Endothelial cell (in vitro differentiated cells): ENCODE data around the gene PLA2G4E. TPM values are rescaled to one million over a fixed set of nuclear protein-coding genes. Genes with fewer than 3 reads are reported as not detected.

Experiments used
- DNase-seq: peaks from one replicate; pipeline ENCODE4 v3.0.0; 2021; ENCODE audit warnings: low spot score
- H3K27ac Mint-ChIP-seq: one replicate; pipeline ENCODE4 v1.8.0; 2021; ENCODE audit warnings: mixed read lengths, inconsistent platforms; ENCODE audit not compliant: unreplicated experiment
- H3K27me3 Mint-ChIP-seq: one replicate; pipeline ENCODE4 v1.8.0; 2021; ENCODE audit warnings: mild to moderate bottlenecking, moderate library complexity, mixed read lengths, inconsistent platforms; ENCODE audit not compliant: unreplicated experiment
- H3K36me3 Mint-ChIP-seq: one replicate; pipeline ENCODE4 v1.8.0; 2021; ENCODE audit warnings: mild to moderate bottlenecking, low read depth, mixed read lengths, inconsistent platforms; ENCODE audit not compliant: unreplicated experiment
- H3K4me1 Mint-ChIP-seq: one replicate; pipeline ENCODE4 v1.8.0; 2021; ENCODE audit warnings: mild to moderate bottlenecking, mixed read lengths, inconsistent platforms; ENCODE audit not compliant: unreplicated experiment
- H3K4me3 Mint-ChIP-seq: one replicate; pipeline ENCODE4 v1.8.0; 2021; ENCODE audit warnings: mild to moderate bottlenecking, mixed read lengths, inconsistent platforms; ENCODE audit not compliant: unreplicated experiment
- H3K9me3 Mint-ChIP-seq: one replicate; pipeline ENCODE4 v1.8.0; 2021; ENCODE audit warnings: mixed read lengths, inconsistent platforms; ENCODE audit not compliant: unreplicated experiment
- total RNA-seq: library from RNA; stranded (reverse); fragmentation: NEBNext Ultra II Directional; extraction: Animal tissue kit (Norgen Biotek cat#: 25700); gene quantifications from one replicate; pipeline ENCODE4 v1.2.1, GENCODE V29; 2021; ENCODE audit not compliant: unreplicated experiment
- TF ChIP-seq, protein P1 (sequence below): fragments of 200-600 bp; sonication (generic); IDR thresholded peaks from one replicate; pipeline ENCODE4 v1.5.0; 2021; ENCODE audit warnings: antibody characterized with exemption; ENCODE audit not compliant: unreplicated experiment

The PLA2G4E gene
- total RNA-seq, 1 donor from 2014 or later = not detected

DNA sequence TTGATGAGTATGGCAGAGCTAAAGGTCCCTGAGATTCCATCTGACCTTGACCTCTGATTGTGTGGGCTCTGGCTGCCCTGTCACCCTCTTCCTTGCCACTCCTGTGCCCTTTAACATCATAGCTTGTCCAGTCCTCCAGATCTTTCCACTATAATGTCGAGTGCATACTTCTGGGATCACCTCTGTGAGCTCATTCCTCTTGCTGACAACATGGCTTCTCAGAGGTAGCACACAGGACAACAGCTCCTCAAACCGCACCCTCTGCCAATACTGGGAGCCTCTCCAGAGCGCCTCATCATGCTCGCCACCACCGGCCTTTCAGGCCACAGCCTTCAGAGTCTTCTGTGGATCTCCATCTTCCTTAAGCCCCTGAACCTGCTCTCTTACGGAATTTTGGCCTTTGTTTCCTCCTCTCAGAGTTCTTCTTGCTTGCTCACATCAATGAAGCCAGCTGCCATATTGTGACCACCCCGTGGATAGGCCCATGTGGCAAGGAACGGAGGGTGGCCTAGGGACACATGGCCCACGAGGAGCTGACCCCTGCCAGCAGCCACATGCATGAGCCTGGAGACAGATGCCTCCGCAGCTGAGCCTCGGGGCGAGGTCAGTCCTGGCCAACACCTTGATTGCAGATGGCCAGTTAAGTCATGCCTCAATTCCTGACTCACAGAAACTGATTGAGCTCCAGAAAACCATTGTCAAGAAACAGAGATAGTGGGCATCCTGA lies 42.4 kb upstream of the PLA2G4E start:
- no peaks in the 10 kb centered on the region for H3K9me3 Mint-ChIP-seq
- H3K4me3 Mint-ChIP-seq = no peak overlapping the region
- no peak for DNase-seq
- peaks cover 26% of the 10 kb centered on the region for H3K4me1 Mint-ChIP-seq
- H3K27me3 Mint-ChIP-seq = peaks cover 10% of the 10 kb centered on the region
- H3K36me3 Mint-ChIP-seq = no peaks in the 10 kb centered on the region
- TF ChIP-seq, protein P1, sequence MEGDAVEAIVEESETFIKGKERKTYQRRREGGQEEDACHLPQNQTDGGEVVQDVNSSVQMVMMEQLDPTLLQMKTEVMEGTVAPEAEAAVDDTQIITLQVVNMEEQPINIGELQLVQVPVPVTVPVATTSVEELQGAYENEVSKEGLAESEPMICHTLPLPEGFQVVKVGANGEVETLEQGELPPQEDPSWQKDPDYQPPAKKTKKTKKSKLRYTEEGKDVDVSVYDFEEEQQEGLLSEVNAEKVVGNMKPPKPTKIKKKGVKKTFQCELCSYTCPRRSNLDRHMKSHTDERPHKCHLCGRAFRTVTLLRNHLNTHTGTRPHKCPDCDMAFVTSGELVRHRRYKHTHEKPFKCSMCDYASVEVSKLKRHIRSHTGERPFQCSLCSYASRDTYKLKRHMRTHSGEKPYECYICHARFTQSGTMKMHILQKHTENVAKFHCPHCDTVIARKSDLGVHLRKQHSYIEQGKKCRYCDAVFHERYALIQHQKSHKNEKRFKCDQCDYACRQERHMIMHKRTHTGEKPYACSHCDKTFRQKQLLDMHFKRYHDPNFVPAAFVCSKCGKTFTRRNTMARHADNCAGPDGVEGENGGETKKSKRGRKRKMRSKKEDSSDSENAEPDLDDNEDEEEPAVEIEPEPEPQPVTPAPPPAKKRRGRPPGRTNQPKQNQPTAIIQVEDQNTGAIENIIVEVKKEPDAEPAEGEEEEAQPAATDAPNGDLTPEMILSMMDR = no peak
- no peak overlapping the region for H3K27ac Mint-ChIP-seq

DNA sequence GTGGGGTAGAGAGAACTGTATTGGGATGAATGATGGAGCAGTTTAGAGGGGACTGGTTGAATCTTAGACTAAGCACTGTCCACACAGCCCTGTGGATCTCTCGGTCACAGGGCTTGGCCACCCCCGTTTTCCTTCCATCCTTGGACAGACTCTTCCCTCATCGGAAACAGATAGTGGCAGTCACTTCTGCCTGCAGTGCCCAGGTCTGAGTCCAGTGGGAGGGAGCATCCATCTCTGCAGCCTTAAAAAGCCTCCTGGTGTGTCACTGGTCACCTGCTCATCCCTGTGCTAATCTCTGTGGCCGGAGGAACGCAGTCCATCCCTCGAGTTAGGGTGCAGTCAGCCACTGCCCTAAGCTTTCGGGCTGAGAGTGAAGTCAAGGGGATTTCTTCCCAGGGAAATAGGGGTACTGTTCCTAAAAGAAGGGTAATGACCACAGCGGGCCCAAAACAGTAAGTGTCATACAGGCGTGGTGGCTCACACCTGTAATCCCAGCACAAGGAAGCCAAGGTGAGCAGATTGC lies 41.5 kb upstream of the PLA2G4E start:
- Mint-ChIP-seq H3K4me1 (peaks cover 26% of the 10 kb centered on the region), H3K27ac (no peak overlapping the region), H3K4me3 (no peak overlapping the region), H3K36me3 (no peaks in the 10 kb centered on the region), H3K27me3 (peaks cover 10% of the 10 kb centered on the region), H3K9me3 (no peaks in the 10 kb centered on the region)
- TF ChIP-seq, protein P1 = no peak
- DNase-seq = no peak

DNA sequence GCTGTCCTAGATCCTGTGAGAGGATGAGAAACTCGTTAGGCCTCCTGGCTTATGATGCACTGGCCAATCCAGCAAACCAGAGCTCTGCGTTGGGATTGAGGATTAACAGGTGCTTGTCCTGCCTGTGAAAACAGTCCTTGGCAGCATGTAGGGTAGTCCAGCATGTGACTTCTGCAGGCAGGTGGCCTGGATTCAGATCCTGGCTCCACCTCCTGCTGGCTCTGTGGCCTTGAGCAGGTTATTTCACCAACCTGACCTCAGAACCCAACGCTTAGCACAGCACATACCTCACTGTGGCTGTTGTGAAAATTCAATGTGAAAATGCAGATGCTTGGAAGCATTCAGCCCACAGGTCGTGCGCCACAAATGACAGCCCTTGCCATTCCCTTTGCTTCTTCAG lies 40.0 kb upstream of the PLA2G4E start:
- no peaks in the 10 kb centered on the region for H3K36me3 Mint-ChIP-seq
- H3K4me1 Mint-ChIP-seq = peaks cover 21% of the 10 kb centered on the region
- DNase-seq = no peak
- H3K4me3 Mint-ChIP-seq = no peak overlapping the region
- TF ChIP-seq, protein P1 = no peak
- no peak overlapping the region for H3K27ac Mint-ChIP-seq
- peaks cover 9% of the 10 kb centered on the region for H3K27me3 Mint-ChIP-seq
- H3K9me3 Mint-ChIP-seq = no peaks in the 10 kb centered on the region

DNA sequence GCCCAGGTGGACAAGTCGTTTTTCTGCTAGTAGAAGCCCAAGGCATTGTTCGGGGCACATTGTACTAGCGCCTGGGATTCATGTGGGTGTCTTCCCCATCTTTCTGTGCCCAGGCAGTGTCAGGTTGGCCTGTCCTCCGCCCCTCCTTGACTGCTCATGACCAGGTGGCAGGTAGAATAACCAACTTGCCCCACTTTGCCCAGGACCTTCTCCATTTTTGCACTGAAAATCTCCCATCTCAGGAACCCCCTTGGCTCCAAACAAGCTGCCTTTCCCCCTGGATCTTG lies 39.6 kb upstream of the PLA2G4E start:
- H3K4me1 Mint-ChIP-seq = peaks cover 18% of the 10 kb centered on the region
- H3K36me3 Mint-ChIP-seq = no peaks in the 10 kb centered on the region
- DNase-seq = no peak
- H3K27ac Mint-ChIP-seq = no peak overlapping the region
- H3K9me3 Mint-ChIP-seq = no peaks in the 10 kb centered on the region
- H3K4me3 Mint-ChIP-seq = no peak overlapping the region
- TF ChIP-seq, protein P1 = no peak
- peaks cover 8% of the 10 kb centered on the region for H3K27me3 Mint-ChIP-seq

DNA sequence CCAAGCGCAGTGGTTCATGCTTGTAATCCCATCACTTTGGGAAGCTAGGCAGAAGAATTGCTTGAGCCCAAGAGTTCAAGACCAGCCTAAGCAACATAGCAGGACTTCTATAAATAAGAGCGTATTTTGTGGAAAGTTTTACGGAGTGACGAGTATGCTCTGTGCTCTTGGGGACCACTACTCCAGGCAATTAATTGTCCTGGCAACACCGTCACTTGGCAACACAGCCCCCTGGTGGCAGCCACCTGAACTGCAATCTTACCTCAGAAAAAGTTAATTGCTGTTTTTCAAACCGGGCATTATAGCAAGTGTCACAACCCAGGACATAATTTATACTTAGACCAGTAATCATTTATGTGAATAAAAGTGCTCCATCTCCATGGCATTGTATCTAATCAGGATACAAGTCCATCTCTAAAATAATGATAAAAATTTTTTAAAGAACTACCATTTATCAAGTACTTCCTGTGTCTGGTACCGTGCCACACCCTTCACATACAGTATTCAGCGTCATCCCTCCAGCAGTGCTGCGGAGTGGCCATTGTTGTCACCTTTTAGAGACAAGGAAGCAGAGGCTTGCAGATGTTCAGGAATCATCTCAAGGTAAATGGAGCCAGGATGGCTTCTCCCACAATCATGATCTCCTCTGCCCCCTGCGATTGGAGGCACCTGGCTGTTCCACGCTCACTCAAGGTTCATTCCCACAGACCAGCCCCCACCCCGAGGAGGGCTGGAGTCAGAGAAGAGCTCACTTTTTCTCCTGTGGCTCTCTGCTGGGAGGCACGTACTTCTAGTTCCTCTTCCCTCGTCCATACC lies 39.0 kb upstream of the PLA2G4E start:
- no peak overlapping the region for H3K4me3 Mint-ChIP-seq
- H3K27ac Mint-ChIP-seq = no peak overlapping the region
- peak; percentile 75 for DNase-seq
- TF ChIP-seq, protein P1 = peak; percentile 99
- peaks cover 13% of the 10 kb centered on the region for H3K4me1 Mint-ChIP-seq
- H3K27me3 Mint-ChIP-seq = peaks cover 6% of the 10 kb centered on the region
- H3K36me3 Mint-ChIP-seq = no peaks in the 10 kb centered on the region
- H3K9me3 Mint-ChIP-seq = no peaks in the 10 kb centered on the region
